Neural progenitor cell (in vitro differentiated cells): ENCODE measurements around the gene RSPH10B2. TPM values are rescaled to one million over a fixed set of nuclear protein-coding genes. Genes with fewer than 3 reads are reported as not detected.
"Not testable (repeated sequence)": the region's sequence is repeated elsewhere in the genome, so short reads cannot be mapped to it uniquely, and the experiment has no call there.

Experiments used
- DNase-seq: peaks from one replicate; pipeline ENCODE4 v3.0.0-alpha.2; 2016; ENCODE audit warnings: low spot score
- H2AFZ ChIP-seq: fragments of 200-600 bp; sonication (generic); replicated peaks from 2 replicates; pipeline ENCODE4 v1.6.1; 2016; ENCODE audit warnings: antibody characterized with exemption
- H3F3A ChIP-seq: fragments of 200-600 bp; sonication (generic); 2 replicates; pipeline ENCODE4 v1.6.1; 2016; ENCODE audit warnings: antibody characterized with exemption, low read depth
- H3K27ac ChIP-seq: fragments of 200-600 bp; sonication (generic); 2 replicates; pipeline ENCODE4 v1.5.1; 2016; ENCODE audit warnings: mild to moderate bottlenecking
- H3K27me3 ChIP-seq: fragments of 200-600 bp; sonication (generic); 2 replicates; pipeline ENCODE4 v1.6.1; 2016; ENCODE audit warnings: mild to moderate bottlenecking, moderate library complexity
- H3K36me3 ChIP-seq: fragments of 200-600 bp; sonication (generic); 2 replicates; pipeline ENCODE4 v1.5.1; 2016
- H3K4me1 ChIP-seq: fragments of 200-600 bp; sonication (generic); 2 replicates; pipeline ENCODE4 v1.6.1; 2016; ENCODE audit warnings: mixed run types
- H3K4me2 ChIP-seq: fragments of 200-600 bp; sonication (generic); 2 replicates; pipeline ENCODE4 v1.6.1; 2016
- H3K4me3 ChIP-seq: fragments of 200-600 bp; sonication (generic); 2 replicates; pipeline ENCODE4 v1.5.1; 2016
- H3K79me2 ChIP-seq: fragments of 200-600 bp; sonication (generic); 2 replicates; pipeline ENCODE4 v1.6.1; 2016; ENCODE audit warnings: low read depth
- H3K9ac ChIP-seq: fragments of 200-600 bp; sonication (generic); 2 replicates; pipeline ENCODE4 v1.6.1; 2016
- H3K9me3 ChIP-seq: fragments of 200-600 bp; sonication (generic); 2 replicates; pipeline ENCODE4 v1.5.1; 2016; ENCODE audit warnings: low read depth
- H4K20me1 ChIP-seq: fragments of 200-600 bp; sonication (generic); 2 replicates; pipeline ENCODE4 v1.6.1; 2016; ENCODE audit warnings: low read depth
- H3K27ac Mint-ChIP-seq: 3 replicates; pipeline ENCODE4 v1.8.0; 2021; ENCODE audit warnings: mixed read lengths
- H3K27me3 Mint-ChIP-seq: 2 replicates; pipeline ENCODE4 v1.8.0; 2022; ENCODE audit warnings: low read depth, mild to moderate bottlenecking, inconsistent platforms, moderate library complexity, mixed read lengths; ENCODE audit not compliant: insufficient read depth
- H3K36me3 Mint-ChIP-seq: 3 replicates; pipeline ENCODE4 v1.8.0; 2021; ENCODE audit warnings: mixed read lengths
- H3K4me1 Mint-ChIP-seq: 3 replicates; pipeline ENCODE4 v1.8.0; 2021; ENCODE audit warnings: mixed read lengths
- H3K4me3 Mint-ChIP-seq: 3 replicates; pipeline ENCODE4 v1.8.0; 2021; ENCODE audit warnings: mild to moderate bottlenecking, moderate library complexity, mixed read lengths
- H3K9me3 Mint-ChIP-seq: 3 replicates; pipeline ENCODE4 v1.8.0; 2020; ENCODE audit warnings: mixed read lengths
- CTCF ChIP-seq: fragments of 200-600 bp; sonication (generic); IDR thresholded peaks from 2 replicates; pipeline ENCODE4 v1.5.1; 2017; ENCODE audit warnings: antibody characterized with exemption, mild to moderate bottlenecking
- EZH2 ChIP-seq: fragments of 200-600 bp; sonication (generic); IDR thresholded peaks from 2 replicates; pipeline ENCODE4 v1.6.1; 2017; ENCODE audit warnings: antibody characterized with exemption, mild to moderate bottlenecking, moderate library complexity
- EZH2phosphoT487 ChIP-seq: fragments of 200-600 bp; sonication (generic); IDR thresholded peaks from 2 replicates; pipeline ENCODE4 v1.6.1; 2017; ENCODE audit warnings: antibody characterized with exemption
- total RNA-seq: library from RNA; depleted of rRNA; stranded (reverse); fragments of >200 nt; gene quantifications from 2 replicates; pipeline ENCODE4 v1.2.3, GENCODE V29; 2015; ENCODE audit warnings: low replicate concordance

Gene RSPH10B2
- total RNA-seq, 1 donor from 2014 or later = not detected

DNA sequence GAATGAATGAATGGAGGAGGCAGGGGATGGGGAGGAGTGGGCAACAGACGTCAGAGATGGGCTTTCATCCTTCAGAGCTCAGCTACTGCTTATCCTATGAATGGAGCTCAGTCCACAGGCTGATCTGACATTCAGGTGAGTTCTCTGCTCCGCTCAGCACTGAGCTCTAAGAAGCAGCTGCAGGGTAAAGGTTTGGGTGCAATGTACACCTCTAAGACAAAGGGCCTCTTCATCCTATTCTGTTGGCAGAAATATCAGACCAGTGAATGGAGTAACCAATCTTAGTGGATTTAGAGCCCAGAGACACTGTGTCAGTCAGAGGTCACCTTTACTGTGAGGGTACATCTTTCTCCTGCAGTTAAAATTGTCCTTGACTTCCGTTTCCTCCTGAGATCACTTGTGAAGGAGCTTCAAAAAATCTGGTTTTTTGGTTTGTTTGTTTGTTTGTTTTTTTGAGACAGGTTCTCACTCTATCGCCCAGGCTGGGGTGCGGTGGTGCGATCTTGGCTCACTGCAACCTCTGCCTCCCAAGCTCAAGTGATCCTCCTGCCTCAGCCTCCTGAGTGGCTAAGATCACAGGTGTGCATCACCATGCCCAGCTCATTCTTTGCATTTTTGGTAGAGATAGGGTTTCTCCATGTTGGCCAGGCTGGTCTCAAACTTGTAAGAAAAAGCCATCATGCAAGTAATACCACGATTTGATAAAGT lies 77.3 kb downstream of the RSPH10B2 start:
- TF ChIP-seq EZH2phosphoT487 (no peak), CTCF (no peak), EZH2 (no peak)
- Mint-ChIP-seq H3K9me3 (no peaks in the 10 kb centered on the region), H3K27ac (no peak overlapping the region), H3K27me3 (peaks cover 8% of the 10 kb centered on the region), H3K4me3 (no peak overlapping the region), H3K36me3 (no peaks in the 10 kb centered on the region), H3K4me1 (peaks cover 6% of the 10 kb centered on the region)
- Histone ChIP-seq H3K36me3 (no peaks in the 10 kb centered on the region), H3K27me3 (peaks cover 5% of the 10 kb centered on the region), H3K4me3 (no peak overlapping the region), H3K9me3 (no peaks in the 10 kb centered on the region), H4K20me1 (no peaks in the 10 kb centered on the region), H3K4me2 (no peak overlapping the region), H3F3A (peaks cover 6% of the 10 kb centered on the region), H3K27ac (no peak overlapping the region), H3K9ac (no peak overlapping the region), H3K4me1 (no peaks in the 10 kb centered on the region), H2AFZ (no peak overlapping the region), H3K79me2 (no peaks in the 10 kb centered on the region)
- DNase-seq = no peak

GRCh38 chr7:6833636-6834035 lies 79.7 kb downstream of the RSPH10B2 start:
- no peaks in the 10 kb centered on the region for H3K4me1 ChIP-seq
- Mint-ChIP-seq H3K4me3 (no peak overlapping the region), H3K9me3 (peaks cover 3% of the 10 kb centered on the region)

DNA sequence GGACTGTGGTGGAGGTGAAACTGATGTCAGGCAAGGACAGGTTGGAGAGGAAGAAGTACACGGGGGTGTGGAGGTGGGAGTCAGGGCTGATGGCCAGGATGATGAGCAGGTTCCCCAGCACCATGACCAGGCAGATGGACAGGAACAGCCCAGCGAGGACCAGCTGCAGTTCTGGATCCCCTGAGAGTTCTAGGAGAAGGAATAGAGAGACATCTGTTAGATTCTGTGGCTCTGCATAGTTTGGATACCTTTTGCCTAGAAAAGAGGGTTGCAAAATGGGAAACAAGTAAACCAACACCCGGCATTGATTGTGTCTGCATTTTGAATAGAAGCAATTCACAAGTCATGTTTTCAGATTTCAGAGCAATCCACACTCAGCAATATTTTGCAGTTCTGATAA lies 81.6 kb downstream of the RSPH10B2 start:
- H4K20me1 ChIP-seq, H3K9me3 ChIP-seq, H3F3A ChIP-seq, H3K4me1 Mint-ChIP-seq, H3K9me3 Mint-ChIP-seq, H3K4me2 ChIP-seq, H3K9ac ChIP-seq, H2AFZ ChIP-seq, H3K4me3 Mint-ChIP-seq, H3K27me3 Mint-ChIP-seq, H3K4me1 ChIP-seq, H3K27ac ChIP-seq, H3K27ac Mint-ChIP-seq, H3K27me3 ChIP-seq, DNase-seq, H3K4me3 ChIP-seq, H3K36me3 ChIP-seq, H3K79me2 ChIP-seq, H3K36me3 Mint-ChIP-seq: not testable (repeated sequence)

More at GRCh38 chr7:6833636-6834035, 79.7 kb downstream of the RSPH10B2 start:
- Histone ChIP-seq H3K4me2 (no peak overlapping the region), H3K79me2 (no peaks in the 10 kb centered on the region), H3F3A (no peaks in the 10 kb centered on the region), H3K9me3 (no peaks in the 10 kb centered on the region), H3K27ac (no peak overlapping the region), H3K36me3 (no peaks in the 10 kb centered on the region), H3K27me3 (peaks cover 5% of the 10 kb centered on the region), H3K4me3 (no peak overlapping the region), H2AFZ (no peak overlapping the region), H3K9ac (no peak overlapping the region), H4K20me1 (no peaks in the 10 kb centered on the region)
- Mint-ChIP-seq H3K27ac (no peak overlapping the region), H3K36me3 (no peaks in the 10 kb centered on the region), H3K4me1 (no peaks in the 10 kb centered on the region), H3K27me3 (peaks cover 8% of the 10 kb centered on the region)
- no peak for DNase-seq
- TF ChIP-seq EZH2phosphoT487 (no peak), CTCF (no peak), EZH2 (no peak)

- not testable (repeated sequence) for H3K4me1 ChIP-seq, H3K27ac ChIP-seq, H3K4me3 Mint-ChIP-seq, H4K20me1 ChIP-seq, H3K36me3 Mint-ChIP-seq, H3K27me3 ChIP-seq, H3K79me2 ChIP-seq, H3K36me3 ChIP-seq, H2AFZ ChIP-seq, H3K4me3 ChIP-seq, H3K4me2 ChIP-seq, H3F3A ChIP-seq, H3K27me3 Mint-ChIP-seq, DNase-seq, H3K27ac Mint-ChIP-seq, H3K9me3 ChIP-seq, H3K9ac ChIP-seq, H3K4me1 Mint-ChIP-seq, H3K9me3 Mint-ChIP-seq
These were observed 83.2 kb downstream of the RSPH10B2 start for GRCh38 chr7:6837081-6837480.

- H3K27me3 Mint-ChIP-seq, H3K4me3 Mint-ChIP-seq: not testable (repeated sequence)
These were observed 88.5 kb downstream of the RSPH10B2 start for GRCh38 chr7:6842278-6842921.

GRCh38 chr7:6843092-6843491 lies 89.2 kb downstream of the RSPH10B2 start:
- H3K27me3 ChIP-seq, H3K4me3 Mint-ChIP-seq, DNase-seq, H3K27ac ChIP-seq, H3K4me1 Mint-ChIP-seq, H3K27me3 Mint-ChIP-seq, H3K4me3 ChIP-seq, H3K9ac ChIP-seq, H3K27ac Mint-ChIP-seq, H3K4me2 ChIP-seq, H3F3A ChIP-seq, H3K36me3 Mint-ChIP-seq, H3K79me2 ChIP-seq, H3K9me3 Mint-ChIP-seq, H3K4me1 ChIP-seq, H2AFZ ChIP-seq, H3K9me3 ChIP-seq, H3K36me3 ChIP-seq, H4K20me1 ChIP-seq: not testable (repeated sequence)

More at GRCh38 chr7:6842278-6842921, 88.5 kb downstream of the RSPH10B2 start:
- H3K9me3 ChIP-seq, H2AFZ ChIP-seq, H3K27ac ChIP-seq, H3K9me3 Mint-ChIP-seq, H3K36me3 Mint-ChIP-seq, H3K9ac ChIP-seq, H3K27ac Mint-ChIP-seq, H3K4me2 ChIP-seq, H3K36me3 ChIP-seq, H3F3A ChIP-seq, H3K4me1 ChIP-seq, H3K4me1 Mint-ChIP-seq, H3K4me3 ChIP-seq, H3K27me3 ChIP-seq, H3K79me2 ChIP-seq, H4K20me1 ChIP-seq, DNase-seq: not testable (repeated sequence)
